HG02642 (cell line): ENCODE results near the gene VASH2.

Experiments
- ATAC-seq: cut with Tn5 transposase; IDR thresholded peaks from one replicate; pipeline ENCODE4 v1.9.1; 2021; ENCODE audit warnings: mild to moderate bottlenecking; ENCODE audit not compliant: unreplicated experiment, poor library complexity

Gene VASH2

GRCh38 chr1:212928323-212929291 is 21.7 kb upstream of the VASH2 start:
- peak; percentile 87 for ATAC-seq

- ATAC-seq = no peak
Observed at GRCh38 chr1:212930986-212931678, 19.2 kb upstream of the VASH2 start.

- ATAC-seq = no peak
Observed at GRCh38 chr1:212933815-212934471, 16.4 kb upstream of the VASH2 start.

- ATAC-seq = no peak
Observed at GRCh38 chr1:212935387-212935981, 14.9 kb upstream of the VASH2 start.

- no peak for ATAC-seq
Observed at GRCh38 chr1:212937034-212937433, 13.3 kb upstream of the VASH2 start.

GRCh38 chr1:212938846-212939245 is 11.5 kb upstream of the VASH2 start:
- ATAC-seq = no peak

- ATAC-seq = no peak
Observed at GRCh38 chr1:212941452-212941851, 8.9 kb upstream of the VASH2 start.

GRCh38 chr1:212942679-212943392 is 7.5 kb upstream of the VASH2 start:
- no peak for ATAC-seq

GRCh38 chr1:212943393-212943710 is 7.0 kb upstream of the VASH2 start:
- no peak for ATAC-seq

- ATAC-seq = peak; percentile 57
Observed at GRCh38 chr1:212944229-212944901, 6.0 kb upstream of the VASH2 start.

- ATAC-seq = no peak
Observed at GRCh38 chr1:212945056-212945455, 5.3 kb upstream of the VASH2 start.

- no peak for ATAC-seq
Observed at GRCh38 chr1:212945463-212946160, 4.7 kb upstream of the VASH2 start.

GRCh38 chr1:212946872-212947271 is 3.5 kb upstream of the VASH2 start:
- no peak for ATAC-seq

- no peak for ATAC-seq
Observed at GRCh38 chr1:212949771-212950170, 570 bp upstream of the VASH2 start.

GRCh38 chr1:212951126-212951946 is 995 bp downstream of the VASH2 start:
- ATAC-seq = peak; percentile 0

GRCh38 chr1:212951947-212952640 is 1.8 kb downstream of the VASH2 start:
- ATAC-seq = no peak

GRCh38 chr1:212952641-212952976 is 2.3 kb downstream of the VASH2 start:
- ATAC-seq = no peak

- ATAC-seq = no peak
Observed at GRCh38 chr1:212953321-212953720, 3.0 kb downstream of the VASH2 start.
